Measurements from ENCODE around the gene TMEM212. TPM values are rescaled to one million over a fixed set of nuclear protein-coding genes. Genes with fewer than 3 reads are reported as not detected.

The TMEM212 gene
- total and polyA plus RNA-seq, 9 of the 15 experiments (the other 6 are each of a cell fraction or from before 2014, with no cell fraction given), result not detected

GRCh38 chr3:171827836-171828458 is 15.2 kb upstream of the TMEM212 start (continued):
- no peak for TF ChIP-seq CXXC5 (CRISPR knock-in tag; IDR thresholded peaks at IDR 0.05)

DNA sequence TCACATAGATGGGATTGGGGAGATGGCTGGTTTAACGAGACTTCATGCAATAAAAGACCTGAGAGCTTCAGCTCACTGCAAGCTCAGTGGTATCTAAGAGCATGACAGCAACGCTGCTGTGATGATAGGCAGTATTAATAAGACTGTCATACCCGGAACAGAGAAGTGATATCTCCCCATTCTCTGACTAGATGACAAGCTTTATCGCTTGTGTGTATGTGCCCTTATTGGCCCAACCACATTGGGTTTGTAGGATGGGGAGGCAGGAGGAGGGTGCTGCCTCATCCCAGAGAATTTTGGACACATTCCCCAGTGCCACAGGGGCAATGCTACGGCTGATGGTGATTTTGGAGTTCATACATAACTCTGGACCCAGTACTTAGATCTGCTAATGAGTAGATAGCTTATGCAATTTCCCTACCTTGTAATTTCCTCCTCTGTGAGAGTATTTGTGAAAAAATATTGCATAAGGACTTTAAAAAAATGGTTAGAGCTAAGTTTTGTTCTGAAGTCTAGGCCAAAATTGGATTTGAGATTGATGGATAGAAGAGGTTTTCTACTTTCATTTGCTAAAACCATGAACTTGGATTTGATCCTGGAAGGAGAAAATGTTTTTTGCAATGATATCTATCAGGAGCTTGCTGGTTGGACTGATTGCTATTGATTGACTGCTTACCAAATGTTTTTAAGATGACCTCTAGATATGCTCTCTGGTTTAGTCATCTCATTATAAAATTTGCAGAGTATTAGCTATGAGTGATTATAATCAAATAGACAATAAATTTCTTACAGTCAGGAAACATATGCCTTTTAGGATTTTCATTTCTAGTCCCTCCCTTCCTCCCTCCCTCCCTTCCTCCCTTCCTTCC is 14.0 kb upstream of the TMEM212 start:
- no peaks in the 10 kb centered on the region for H3K9me3 ChIP-seq (replicated peaks; ENCODE audit: control insufficient read depth, insufficient read depth, low read depth, low read length)
- H3K4me1 ChIP-seq (replicated peaks in 1 of 2; ENCODE audit: control insufficient read depth in 2 of 2, insufficient read depth in 2 of 2, low read length in 2 of 2), result peaks cover 0 to 9% of the 10 kb centered on the region in 2 experiments; a peak in 3 of 5 replicates
- no peak overlapping the region for H2AFZ ChIP-seq (ENCODE audit: low read depth, low read length)
- WGBS (ENCODE audit: insufficient coverage, low coverage, missing lambda C conversion rate), result 27% methylated on average over 5 of the region's 5 CpGs
- DNase-seq (ENCODE audit: extremely low read depth in 1 of 4, low spot score in 3 of 4) (no peak), FAIRE-seq (no peak), ATAC-seq (no peak)
- H3K4me3 ChIP-seq, result no peak overlapping the region
- no peaks in the 10 kb centered on the region for H3K36me3 ChIP-seq (ENCODE audit: control insufficient read depth, insufficient read depth, low read length)
- no peaks in the 10 kb centered on the region for H3K27me3 ChIP-seq (ENCODE audit: control insufficient read depth in 2 of 2, insufficient read depth in 2 of 2, low read length in 2 of 2)
- H3K4me2 ChIP-seq (ENCODE audit: insufficient read depth, low read length), result no peak overlapping the region
- no peaks in the 10 kb centered on the region for H3K9me1 ChIP-seq (ENCODE audit: control insufficient read depth, insufficient read depth, low read length)
- no peak overlapping the region for H3K9ac ChIP-seq (ENCODE audit: insufficient read depth in 1 of 2, low read depth in 2 of 2, low read length in 2 of 2)
- no TSS peak for BruUV-seq (replicated peaks)
- no peaks in the 10 kb centered on the region for H3K79me2 ChIP-seq (ENCODE audit: control insufficient read depth, insufficient read depth, low read length)
- TF ChIP-seq ZNF512 (tag; IDR thresholded peaks at IDR 0.05), result 0 out of 2 replicates have a peak, but pooled peaks have one; percentile 14
- no peak for TF ChIP-seq CEBPB (tag; IDR thresholded peaks at IDR 0.05)
- 0 out of 2 replicates have a peak, but pooled peaks have one; percentile 18 for TF ChIP-seq SMARCA5 (IDR thresholded peaks at IDR 0.05)
- H3K27ac ChIP-seq (ENCODE audit: extremely low read depth, low read depth, low read length), result no peak overlapping the region
- ChIA-PET POLR2A (interaction anchor here (0.6 to 1.4 kb wide), 5 partner anchors 15 to 363 kb away, joined by 3 to 4 read pairs (median 3); partner anchors contain the start of gene PLD1), CTCF (ENCODE audit: low intra/inter-chr PET ratio) (interaction anchor here (0.6 to 1.1 kb wide), 3 partner anchors 13 to 250 kb away, joined by 3 to 4 read pairs (median 3); no protein-coding TSS in a partner anchor)
- in situ Hi-C loops (cut with MboI), result no loop called here
- intact Hi-C loops (cut with micrococcal nuclease), result no loop called here
- H4K20me1 ChIP-seq (replicated peaks; ENCODE audit: control insufficient read depth, insufficient read depth, low read length), result no peaks in the 10 kb centered on the region
